Bronchial epithelial cell (primary cell): Measurements from ENCODE around the gene CCT7. TPM values are rescaled to one million over a fixed set of nuclear protein-coding genes. Genes with fewer than 3 reads are reported as not detected.

Source experiments
- DNase-seq: peaks from one replicate; pipeline ENCODE4 v3.0.0-alpha.2; 2010; ENCODE audit warnings: low read depth
- FAIRE-seq: peaks from 2 replicates; lab custom pipeline; 2011; peaks lifted over from hg19 to GRCh38; lab: Jason Lieb, UNC
- H3K27me3 ChIP-seq: 2 replicates; pipeline ENCODE4 v1.5.1; 2011; ENCODE audit warnings: low read length; ENCODE audit not compliant: control insufficient read depth, insufficient read depth
- H3K36me3 ChIP-seq: 2 replicates; pipeline ENCODE4 v1.5.1; 2011; ENCODE audit warnings: low read length; ENCODE audit not compliant: control insufficient read depth, insufficient read depth
- H3K4me3 ChIP-seq: 2 replicates; pipeline ENCODE4 v1.5.1; 2011; ENCODE audit warnings: mild to moderate bottlenecking, low read depth, low read length, control low read depth
- CTCF ChIP-seq: IDR thresholded peaks from 2 replicates; pipeline ENCODE4 v1.5.1; 2011; ENCODE audit warnings: mild to moderate bottlenecking, moderate library complexity, low read length, control low read depth, inconsistent platforms; ENCODE audit not compliant: insufficient read depth, severe bottlenecking
- total RNA-seq: library from RNA; depleted of rRNA; stranded (reverse); fragments of >200 nt; gene quantifications from 2 replicates; pipeline ENCODE4 v1.2.1, GENCODE V29; 2014

CCT7 gene
- total RNA-seq, 1 donor from 2014 or later = 362 TPM

GRCh38 chr2:73293534-73294171, 59.5 kb downstream of the CCT7 start, which contains the start of gene EGR4:
Gene EGR4, minus strand, starts transcription at chr2:73293548. Its CDS starts 231 bp downstream, at chr2:73293317.
- FAIRE-seq = no peak
- Histone ChIP-seq H3K36me3 (no peaks in the 10 kb centered on the region), H3K4me3 (peak within 1 kb of the TSS; percentile 29), H3K27me3 (peaks cover 18% of the 10 kb centered on the region)
- TF ChIP-seq CTCF = no peak
- DNase-seq = peak; percentile 56

- DNase-seq = no peak
- H3K27me3 ChIP-seq = peaks cover 15% of the 10 kb centered on the region
- H3K36me3 ChIP-seq = no peaks in the 10 kb centered on the region
- no peak overlapping the region for H3K4me3 ChIP-seq
- TF ChIP-seq CTCF = no peak
- no peak for FAIRE-seq
Measured at GRCh38 chr2:73294239-73294638, 60.1 kb downstream of the CCT7 start.

GRCh38 chr2:73295751-73296400, 61.8 kb downstream of the CCT7 start:
- H3K27me3 ChIP-seq = peaks cover 15% of the 10 kb centered on the region
- no peaks in the 10 kb centered on the region for H3K36me3 ChIP-seq
- DNase-seq = peak; percentile 61
- peak; percentile 28 for FAIRE-seq
- no peak for TF ChIP-seq CTCF
- no peak overlapping the region for H3K4me3 ChIP-seq

- DNase-seq (no peak), FAIRE-seq (no peak)
- Histone ChIP-seq H3K27me3 (peaks cover 9% of the 10 kb centered on the region), H3K4me3 (no peak overlapping the region), H3K36me3 (no peaks in the 10 kb centered on the region)
- no peak for TF ChIP-seq CTCF
Measured at GRCh38 chr2:73297151-73297559, 63.0 kb downstream of the CCT7 start.

GRCh38 chr2:73297586-73297985, 63.5 kb downstream of the CCT7 start:
- Histone ChIP-seq H3K36me3 (no peaks in the 10 kb centered on the region), H3K4me3 (no peak overlapping the region), H3K27me3 (peaks cover 4% of the 10 kb centered on the region)
- no peak for TF ChIP-seq CTCF
- DNase-seq (no peak), FAIRE-seq (no peak)
